ENCODE results near the gene COL9A1.
"Not testable (repeated sequence)": the region's sequence is repeated elsewhere in the genome, so short reads cannot be mapped to it uniquely, and the experiment has no call there.

The COL9A1 gene

DNA sequence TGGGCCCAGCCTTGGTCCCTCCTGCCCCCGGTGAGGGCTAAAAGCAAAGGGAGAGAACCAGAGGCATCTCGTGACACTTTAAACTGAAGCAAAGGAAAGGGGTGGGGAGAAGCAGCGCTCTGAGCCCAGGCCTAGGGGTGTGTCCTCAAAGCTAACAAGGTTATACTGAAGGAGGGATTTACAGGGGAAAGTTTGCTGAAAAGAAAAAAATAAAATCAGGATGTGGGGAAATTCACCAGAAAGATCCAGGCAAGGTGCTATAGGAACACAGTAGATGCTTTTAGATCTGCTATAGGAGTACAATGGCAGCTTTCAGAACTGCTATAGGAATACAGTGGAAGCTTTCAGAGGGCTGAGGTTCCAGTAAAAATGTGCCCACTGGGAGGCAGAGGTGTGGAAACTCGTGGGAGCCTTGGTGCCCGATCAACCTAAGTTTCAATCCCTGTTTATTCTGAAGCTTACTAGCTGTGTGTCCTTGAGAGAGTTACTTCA is at the start of gene COL9A1:
Gene COL9A1, minus strand, starts transcription at position 51 of the 492 bp plus-strand sequence. CDS start 160 bp downstream, outside the sequence.
- H3K4me1 ChIP-seq = no peaks in the 10 kb centered on the region
- no peak within 1 kb of the TSS for H3K27ac ChIP-seq
- DNase-seq = no peak
- no peaks in the 10 kb centered on the region for H3K9me3 ChIP-seq
- intact Hi-C loops (cut with DNase I; ENCODE audit: low total_unique reads) = no loop called here
- peaks cover 0 to 4% of the 10 kb centered on the region in 2 donors for H3K27me3 ChIP-seq
- no peak within 1 kb of the TSS for H3K4me3 ChIP-seq
- H3K36me3 ChIP-seq = no peaks in the 10 kb centered on the region
- TF ChIP-seq, protein P1, sequence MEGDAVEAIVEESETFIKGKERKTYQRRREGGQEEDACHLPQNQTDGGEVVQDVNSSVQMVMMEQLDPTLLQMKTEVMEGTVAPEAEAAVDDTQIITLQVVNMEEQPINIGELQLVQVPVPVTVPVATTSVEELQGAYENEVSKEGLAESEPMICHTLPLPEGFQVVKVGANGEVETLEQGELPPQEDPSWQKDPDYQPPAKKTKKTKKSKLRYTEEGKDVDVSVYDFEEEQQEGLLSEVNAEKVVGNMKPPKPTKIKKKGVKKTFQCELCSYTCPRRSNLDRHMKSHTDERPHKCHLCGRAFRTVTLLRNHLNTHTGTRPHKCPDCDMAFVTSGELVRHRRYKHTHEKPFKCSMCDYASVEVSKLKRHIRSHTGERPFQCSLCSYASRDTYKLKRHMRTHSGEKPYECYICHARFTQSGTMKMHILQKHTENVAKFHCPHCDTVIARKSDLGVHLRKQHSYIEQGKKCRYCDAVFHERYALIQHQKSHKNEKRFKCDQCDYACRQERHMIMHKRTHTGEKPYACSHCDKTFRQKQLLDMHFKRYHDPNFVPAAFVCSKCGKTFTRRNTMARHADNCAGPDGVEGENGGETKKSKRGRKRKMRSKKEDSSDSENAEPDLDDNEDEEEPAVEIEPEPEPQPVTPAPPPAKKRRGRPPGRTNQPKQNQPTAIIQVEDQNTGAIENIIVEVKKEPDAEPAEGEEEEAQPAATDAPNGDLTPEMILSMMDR (IDR thresholded peaks at IDR 0.05) = no peak

DNA sequence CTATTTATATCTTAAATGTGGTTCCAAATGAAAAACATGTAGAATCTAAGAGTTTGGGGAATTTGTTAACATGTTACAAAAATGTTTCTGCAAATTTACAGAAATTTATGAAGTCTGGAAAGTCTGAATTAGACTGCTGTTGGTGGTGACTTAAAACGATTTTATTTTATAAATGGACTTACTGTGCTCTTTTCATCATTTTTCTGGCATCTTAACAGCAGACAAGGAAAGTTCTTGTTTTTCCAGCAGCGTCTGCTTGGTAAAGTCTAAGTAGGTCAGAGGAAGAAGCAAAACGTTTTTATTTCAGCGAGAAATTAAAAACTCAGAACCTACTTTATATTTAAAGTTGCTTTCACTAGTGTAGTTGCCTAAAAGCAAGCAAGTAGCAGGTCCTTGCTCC is 48.6 kb upstream of the COL9A1 start:
- DNase-seq = no peak
- no peaks in the 10 kb centered on the region for H3K36me3 ChIP-seq
- intact Hi-C loops (cut with DNase I; ENCODE audit: low total_unique reads) = no loop called here
- H3K27ac ChIP-seq = no peak overlapping the region
- TF ChIP-seq, protein P1 (IDR thresholded peaks at IDR 0.05) = no peak
- peaks cover 0 to 4% (median 0%) of the 10 kb centered on the region in 4 donors for H3K4me1 ChIP-seq
- H3K9me3 ChIP-seq = no peaks in the 10 kb centered on the region
- no peaks in the 10 kb centered on the region for H3K27me3 ChIP-seq
- no peak overlapping the region for H3K4me3 ChIP-seq

DNA sequence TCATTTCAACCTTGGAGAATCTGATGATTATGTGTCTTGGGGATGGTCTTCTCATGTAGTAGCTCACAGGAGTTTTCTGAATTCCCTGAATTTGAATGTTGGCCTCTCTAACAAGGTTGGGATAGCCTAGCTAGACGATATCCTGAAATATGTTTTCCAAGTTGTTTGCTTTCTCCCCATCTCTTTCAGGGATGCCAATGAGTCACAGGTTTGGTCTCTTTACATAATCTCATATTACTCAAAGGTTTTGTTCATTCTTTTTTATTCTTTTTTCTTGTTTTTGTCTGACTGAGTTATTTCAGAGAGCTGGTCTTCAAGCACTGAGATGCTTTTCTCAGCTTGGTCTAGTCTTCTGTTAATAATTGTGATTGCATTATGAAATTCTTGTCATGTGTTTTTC is 42.7 kb upstream of the COL9A1 start:
- Histone ChIP-seq H3K27me3 (no peaks in the 10 kb centered on the region), H3K27ac (no peak overlapping the region), H3K4me1 (no peaks in the 10 kb centered on the region), H3K9me3 (no peaks in the 10 kb centered on the region), H3K4me3 (no peak overlapping the region), H3K36me3 (no peaks in the 10 kb centered on the region)
- TF ChIP-seq, protein P1 (IDR thresholded peaks at IDR 0.05) = no peak
- intact Hi-C loops (cut with DNase I; ENCODE audit: low total_unique reads) = no loop called here
- DNase-seq = no peak

DNA sequence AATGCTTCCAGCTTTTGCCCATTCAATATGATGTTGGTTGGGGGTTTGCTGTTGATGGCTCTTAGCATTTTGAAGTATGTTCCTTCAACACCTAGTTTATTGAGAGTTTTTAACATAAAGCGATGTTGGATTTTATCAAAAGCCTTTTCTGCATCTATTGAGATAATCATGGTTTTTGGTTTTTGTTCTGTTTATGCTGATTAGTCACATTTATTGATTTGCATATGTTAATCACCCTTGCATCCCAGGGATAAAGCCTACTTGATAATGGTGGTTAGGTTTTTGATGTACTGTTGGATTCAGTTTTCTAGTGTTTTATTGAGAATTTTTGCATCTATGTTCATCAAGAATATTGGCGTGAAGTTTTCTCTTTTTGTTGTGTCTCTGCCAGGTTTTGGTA is 40.4 kb upstream of the COL9A1 start:
- H3K4me1 ChIP-seq = no peaks in the 10 kb centered on the region
- H3K9me3 ChIP-seq = no peaks in the 10 kb centered on the region
- TF ChIP-seq, protein P1 (IDR thresholded peaks at IDR 0.05) = no peak
- H3K4me3 ChIP-seq = no peak overlapping the region
- intact Hi-C loops (cut with DNase I; ENCODE audit: low total_unique reads) = no loop called here
- no peak for DNase-seq
- no peaks in the 10 kb centered on the region for H3K36me3 ChIP-seq
- H3K27ac ChIP-seq = no peak overlapping the region
- no peaks in the 10 kb centered on the region for H3K27me3 ChIP-seq

DNA sequence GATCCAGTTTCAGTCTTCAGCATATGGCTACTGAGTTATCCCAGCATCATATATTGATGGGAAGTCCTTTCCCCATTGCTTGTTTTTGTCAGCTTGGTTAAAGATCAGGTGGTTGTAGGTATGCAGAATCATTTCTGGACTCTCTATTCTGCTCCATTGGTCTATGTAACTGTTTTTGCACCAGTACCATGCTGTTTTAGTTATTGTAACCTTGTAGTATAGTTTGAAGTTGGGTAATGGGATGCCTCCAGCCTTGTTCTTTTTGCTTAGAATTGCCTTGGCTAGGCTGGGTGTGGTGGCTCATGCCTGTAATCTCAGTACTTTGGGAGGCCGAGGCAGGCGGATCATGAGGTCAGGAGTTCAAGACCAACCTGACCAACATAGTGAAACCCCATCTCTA is 36.9 kb upstream of the COL9A1 start:
- H3K4me3 ChIP-seq; H3K27ac ChIP-seq; H3K27me3 ChIP-seq; intact Hi-C loops (cut with DNase I; ENCODE audit: low total_unique reads); H3K9me3 ChIP-seq; DNase-seq; H3K36me3 ChIP-seq; H3K4me1 ChIP-seq: not testable (repeated sequence)

DNA sequence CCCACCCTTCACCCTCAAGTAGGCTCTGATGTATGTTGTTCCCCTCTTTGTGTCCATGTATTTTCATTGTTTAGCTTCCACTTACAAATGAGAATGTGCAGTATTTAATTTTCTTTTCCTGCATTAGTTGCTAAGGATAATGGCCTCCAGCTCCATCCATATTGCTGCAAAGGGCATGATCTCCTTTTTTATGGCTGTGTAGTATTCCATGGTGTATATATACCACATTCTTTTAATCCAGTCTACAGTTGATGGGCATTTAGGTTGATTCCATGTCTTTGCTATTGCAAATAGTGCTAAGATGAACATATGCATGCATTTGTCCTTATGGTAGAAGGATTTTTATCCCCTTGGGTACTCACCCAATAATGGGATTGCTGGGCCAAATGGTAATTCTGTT is 35.9 kb upstream of the COL9A1 start:
- DNase-seq = no peak
- Histone ChIP-seq H3K27me3 (no peaks in the 10 kb centered on the region), H3K27ac (no peak overlapping the region), H3K4me1 (no peaks in the 10 kb centered on the region), H3K9me3 (no peaks in the 10 kb centered on the region), H3K36me3 (no peaks in the 10 kb centered on the region), H3K4me3 (no peak overlapping the region)
- intact Hi-C loops (cut with DNase I; ENCODE audit: low total_unique reads) = no loop called here
- TF ChIP-seq, protein P1 (IDR thresholded peaks at IDR 0.05) = no peak

All from tibial artery (tissue), 4 donors.